GM21786 (cell line): ENCODE results near the gene POM121L2.

Source experiments
- ATAC-seq: cut with Tn5 transposase; IDR thresholded peaks from one replicate; pipeline ENCODE4 v1.9.1; 2021; ENCODE audit not compliant: unreplicated experiment

Gene POM121L2

DNA sequence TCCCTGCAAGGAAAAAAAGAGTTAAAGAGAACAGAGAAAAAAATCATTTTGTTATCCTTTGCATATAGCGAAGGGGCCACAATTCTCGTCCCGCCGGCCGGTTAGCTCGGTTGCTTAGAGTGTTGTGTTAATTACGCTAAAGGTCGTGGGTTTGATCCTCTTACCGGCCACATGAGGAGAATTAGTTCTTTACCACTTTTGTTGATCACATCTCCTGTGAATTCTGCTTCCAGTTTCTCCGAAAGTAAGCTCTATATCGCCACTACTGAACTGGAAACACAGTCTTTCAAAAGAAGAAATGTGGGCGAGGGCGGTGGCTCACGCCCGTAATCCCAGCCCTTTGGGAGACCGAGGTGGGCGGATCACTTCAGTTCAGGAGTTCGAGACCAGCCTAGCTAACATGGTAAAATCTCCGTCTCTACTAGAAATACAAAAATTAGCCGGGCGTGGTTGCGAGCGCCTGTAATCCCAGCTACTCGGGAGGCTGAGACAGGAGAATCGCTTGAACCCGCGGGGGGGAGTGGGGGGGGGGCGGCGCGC, 51.2 kb downstream of the POM121L2 start:
- ATAC-seq: no peak

GRCh38 chr6:27260369-27260768, 51.7 kb downstream of the POM121L2 start:
- ATAC-seq: no peak
